ENCODE measurements around the gene PURA.
"Not testable (repeated sequence)": the region's sequence is repeated elsewhere in the genome, so short reads cannot be mapped to it uniquely, and the experiment has no call there.

PURA gene

DNA sequence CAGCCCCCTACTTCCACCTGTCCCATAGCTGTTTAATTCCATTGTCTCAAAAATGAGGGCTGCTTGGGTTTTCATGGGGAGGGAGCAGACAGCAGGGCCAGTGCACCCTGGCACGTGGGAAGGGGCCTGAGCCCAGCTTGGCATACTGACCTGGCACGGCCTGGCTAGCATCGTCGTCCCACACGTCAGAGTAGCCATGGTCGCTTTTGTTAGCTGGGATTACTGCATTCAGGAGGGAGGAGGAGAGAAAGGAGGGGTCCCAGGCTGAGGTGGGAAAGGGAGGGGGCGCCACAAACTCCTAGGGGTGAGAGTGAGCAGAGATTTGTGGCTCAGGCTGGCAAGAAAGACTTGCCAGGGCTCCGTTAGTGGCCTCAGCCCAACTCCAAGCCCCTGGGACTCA, 40.0 kb downstream of the PURA start:
- TF ChIP-seq, protein P1, sequence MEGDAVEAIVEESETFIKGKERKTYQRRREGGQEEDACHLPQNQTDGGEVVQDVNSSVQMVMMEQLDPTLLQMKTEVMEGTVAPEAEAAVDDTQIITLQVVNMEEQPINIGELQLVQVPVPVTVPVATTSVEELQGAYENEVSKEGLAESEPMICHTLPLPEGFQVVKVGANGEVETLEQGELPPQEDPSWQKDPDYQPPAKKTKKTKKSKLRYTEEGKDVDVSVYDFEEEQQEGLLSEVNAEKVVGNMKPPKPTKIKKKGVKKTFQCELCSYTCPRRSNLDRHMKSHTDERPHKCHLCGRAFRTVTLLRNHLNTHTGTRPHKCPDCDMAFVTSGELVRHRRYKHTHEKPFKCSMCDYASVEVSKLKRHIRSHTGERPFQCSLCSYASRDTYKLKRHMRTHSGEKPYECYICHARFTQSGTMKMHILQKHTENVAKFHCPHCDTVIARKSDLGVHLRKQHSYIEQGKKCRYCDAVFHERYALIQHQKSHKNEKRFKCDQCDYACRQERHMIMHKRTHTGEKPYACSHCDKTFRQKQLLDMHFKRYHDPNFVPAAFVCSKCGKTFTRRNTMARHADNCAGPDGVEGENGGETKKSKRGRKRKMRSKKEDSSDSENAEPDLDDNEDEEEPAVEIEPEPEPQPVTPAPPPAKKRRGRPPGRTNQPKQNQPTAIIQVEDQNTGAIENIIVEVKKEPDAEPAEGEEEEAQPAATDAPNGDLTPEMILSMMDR (IDR thresholded peaks at IDR 0.05; ENCODE audit: low read depth, low read length): no peak
- TF ChIP-seq MAX (IDR thresholded peaks at IDR 0.05; ENCODE audit: low read depth, low read length) (no peak), MYC (IDR thresholded peaks at IDR 0.05; ENCODE audit: low read depth, low read length) (no peak), POLR2A (IDR thresholded peaks at IDR 0.05; ENCODE audit: extremely low read depth, insufficient read length) (no peak)
- DNase-seq (ENCODE audit: low read depth): no peak
- H3K4me3 ChIP-seq (ENCODE audit: low read depth, low read length): no peak overlapping the region

- not testable (repeated sequence) for H3K4me3 ChIP-seq (ENCODE audit: low read depth, low read length); DNase-seq (ENCODE audit: low read depth)
These were observed 40.9 kb downstream of the PURA start for GRCh38 chr5:140154710-140155381.

- TF ChIP-seq, protein P1 (IDR thresholded peaks at IDR 0.05; ENCODE audit: low read depth, low read length): peak; percentile 73
- TF ChIP-seq MYC (IDR thresholded peaks at IDR 0.05; ENCODE audit: low read depth, low read length) (no peak), POLR2A (IDR thresholded peaks at IDR 0.05; ENCODE audit: extremely low read depth, insufficient read length) (no peak)
- DNase-seq (ENCODE audit: low read depth): peak; percentile 79
- no peak overlapping the region for H3K4me3 ChIP-seq (ENCODE audit: low read depth, low read length)
These were observed 43.3 kb downstream of the PURA start for GRCh38 chr5:140157032-140157781.

GRCh38 chr5:140159014-140159927, 45.4 kb downstream of the PURA start:
- no peak overlapping the region for H3K4me3 ChIP-seq (ENCODE audit: low read depth, low read length)
- no peak for DNase-seq (ENCODE audit: low read depth)
- no peak for TF ChIP-seq MAX (IDR thresholded peaks at IDR 0.05; ENCODE audit: low read depth, low read length)
- TF ChIP-seq, protein P1 (IDR thresholded peaks at IDR 0.05; ENCODE audit: low read depth, low read length): no peak
- no peak for TF ChIP-seq POLR2A (IDR thresholded peaks at IDR 0.05; ENCODE audit: extremely low read depth, insufficient read length)
- no peak for TF ChIP-seq MYC (IDR thresholded peaks at IDR 0.05; ENCODE audit: low read depth, low read length)

GRCh38 chr5:140162275-140162674, 48.4 kb downstream of the PURA start:
- TF ChIP-seq MYC (IDR thresholded peaks at IDR 0.05; ENCODE audit: low read depth, low read length): no peak
- TF ChIP-seq MAX (IDR thresholded peaks at IDR 0.05; ENCODE audit: low read depth, low read length): no peak
- TF ChIP-seq, protein P1 (IDR thresholded peaks at IDR 0.05; ENCODE audit: low read depth, low read length): no peak
- no peak for TF ChIP-seq POLR2A (IDR thresholded peaks at IDR 0.05; ENCODE audit: extremely low read depth, insufficient read length)
- no peak for DNase-seq (ENCODE audit: low read depth)
- H3K4me3 ChIP-seq (ENCODE audit: low read depth, low read length): no peak overlapping the region

DNA sequence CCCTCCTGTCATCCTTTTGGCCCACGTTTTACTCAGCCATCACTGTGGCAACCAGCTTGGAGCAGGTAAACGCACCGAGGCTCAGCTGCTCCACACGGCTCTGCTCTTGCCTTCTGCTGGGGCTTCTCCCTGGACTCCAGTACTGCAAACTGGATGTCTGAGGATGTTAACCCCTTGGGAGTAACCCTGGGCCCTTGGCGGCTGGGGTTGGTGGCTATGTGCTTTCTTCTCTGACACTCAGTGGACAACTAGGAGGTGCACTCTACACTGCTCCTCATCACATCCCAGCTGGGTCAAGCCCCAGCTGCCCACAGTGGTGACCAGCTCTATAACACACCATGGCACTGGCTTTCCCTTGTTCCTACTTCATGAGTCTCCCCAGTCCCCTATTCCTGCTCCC, 48.9 kb downstream of the PURA start:
- DNase-seq (ENCODE audit: low read depth): no peak
- H3K4me3 ChIP-seq (ENCODE audit: low read depth, low read length): no peak overlapping the region
- TF ChIP-seq MAX (IDR thresholded peaks at IDR 0.05; ENCODE audit: low read depth, low read length) (no peak), MYC (IDR thresholded peaks at IDR 0.05; ENCODE audit: low read depth, low read length) (no peak), POLR2A (IDR thresholded peaks at IDR 0.05; ENCODE audit: extremely low read depth, insufficient read length) (no peak)
- TF ChIP-seq, protein P1 (IDR thresholded peaks at IDR 0.05; ENCODE audit: low read depth, low read length): no peak
